ENCODE results near the gene TALDO1.
A peak's percentile ranks its signal among the peaks of the same experiment; 100 is the strongest.
"Not testable (repeated sequence)": the region's sequence is repeated elsewhere in the genome, so short reads cannot be mapped to it uniquely, and the experiment has no call there.

TALDO1 gene

DNA sequence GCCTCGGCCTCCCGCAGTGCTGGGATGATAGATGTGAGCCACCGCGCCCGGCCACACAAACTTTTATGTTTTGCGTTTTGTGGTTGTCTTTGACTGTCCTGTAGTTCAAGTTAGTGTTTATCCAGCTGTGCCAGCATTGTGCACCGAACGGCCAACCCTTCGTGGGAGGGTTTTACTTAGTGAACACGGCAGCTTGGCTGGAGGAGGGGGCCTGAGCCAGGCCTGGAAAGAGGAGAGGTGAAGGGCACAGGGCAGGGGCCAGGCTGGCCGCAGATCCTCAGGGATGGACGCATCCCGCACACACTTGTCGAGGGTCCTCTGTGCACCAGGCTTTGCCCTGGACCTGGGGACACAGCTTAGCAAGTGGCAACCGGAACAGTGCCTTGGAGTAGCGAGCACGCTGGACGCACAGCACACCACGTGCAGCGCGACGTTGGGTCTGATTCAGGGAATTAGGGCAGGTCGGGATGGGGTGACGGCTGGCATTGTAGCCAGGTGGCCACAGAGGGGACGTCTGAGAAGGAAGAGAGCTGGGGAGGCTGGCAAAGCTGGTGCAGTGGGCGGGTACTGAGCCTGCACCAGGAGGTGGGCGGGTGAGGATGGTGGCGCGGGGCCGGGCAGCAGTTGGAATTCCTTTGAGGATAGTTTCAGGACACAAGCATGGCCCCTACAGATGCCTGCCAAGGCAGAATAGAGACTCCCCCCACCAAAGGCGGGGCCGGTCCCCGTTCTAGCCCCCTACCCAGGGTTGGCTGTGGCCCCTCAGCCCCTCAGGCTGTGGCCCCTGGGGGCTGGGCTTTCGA is 27.8 kb upstream of the TALDO1 start:
- no peak for DNase-seq (ENCODE audit: low spot score)

DNA sequence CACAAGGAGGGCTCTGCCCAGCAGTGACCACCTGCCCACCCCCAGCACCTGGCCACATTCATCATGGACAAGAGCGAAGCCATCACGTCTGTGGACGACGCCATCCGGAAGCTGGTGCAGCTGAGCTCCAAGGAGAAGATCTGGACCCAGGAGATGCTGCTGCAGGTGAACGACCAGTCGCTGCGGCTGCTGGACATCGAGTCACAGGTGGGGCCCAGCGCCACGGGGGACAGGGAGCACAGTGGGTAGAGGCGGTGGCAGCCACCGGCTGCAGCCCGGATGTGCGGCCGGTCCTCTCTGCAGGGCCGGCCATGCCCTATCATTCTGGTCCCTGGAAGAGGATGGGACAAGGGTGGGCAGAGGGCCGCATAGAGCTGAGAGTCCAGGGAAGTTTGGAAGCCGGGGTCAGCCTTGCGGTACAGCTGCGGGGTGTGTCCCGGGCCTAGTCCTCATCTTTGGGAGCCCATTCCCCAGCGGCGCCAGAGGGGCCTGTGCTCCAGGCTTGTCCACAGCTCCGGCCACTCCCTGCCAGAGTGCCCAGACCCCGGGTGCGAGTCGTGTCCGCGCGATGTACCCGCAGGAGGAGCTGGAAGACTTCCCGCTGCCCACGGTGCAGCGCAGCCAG is 27.1 kb upstream of the TALDO1 start:
- no peak for DNase-seq (ENCODE audit: low spot score)

DNA sequence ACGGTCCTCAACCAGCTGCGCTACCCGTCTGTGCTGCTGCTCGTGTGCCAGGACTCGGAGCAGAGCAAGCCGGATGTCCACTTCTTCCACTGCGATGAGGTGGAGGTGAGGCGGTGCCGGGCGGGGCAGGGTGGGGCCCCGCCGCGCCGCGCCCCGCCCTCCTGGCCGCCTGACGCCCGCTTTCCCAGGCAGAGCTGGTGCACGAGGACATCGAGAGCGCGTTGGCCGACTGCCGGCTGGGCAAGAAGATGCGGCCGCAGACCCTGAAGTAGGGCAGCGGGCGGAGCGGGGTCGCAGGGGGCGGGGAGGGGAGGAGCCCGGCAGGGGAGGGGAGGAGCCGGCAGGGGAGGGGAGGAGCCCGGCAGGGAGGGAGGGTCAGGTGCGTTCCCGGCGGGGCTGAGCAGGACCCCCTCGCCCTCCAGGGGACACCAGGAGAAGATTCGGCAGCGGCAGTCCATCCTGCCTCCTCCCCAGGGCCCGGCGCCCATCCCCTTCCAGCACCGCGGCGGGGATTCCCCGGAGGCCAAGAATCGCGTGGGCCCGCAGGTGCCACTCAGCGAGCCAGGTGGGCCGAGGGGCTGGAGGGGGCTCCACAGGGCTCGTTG is 26.5 kb upstream of the TALDO1 start:
- DNase-seq (ENCODE audit: low spot score): no peak

DNA sequence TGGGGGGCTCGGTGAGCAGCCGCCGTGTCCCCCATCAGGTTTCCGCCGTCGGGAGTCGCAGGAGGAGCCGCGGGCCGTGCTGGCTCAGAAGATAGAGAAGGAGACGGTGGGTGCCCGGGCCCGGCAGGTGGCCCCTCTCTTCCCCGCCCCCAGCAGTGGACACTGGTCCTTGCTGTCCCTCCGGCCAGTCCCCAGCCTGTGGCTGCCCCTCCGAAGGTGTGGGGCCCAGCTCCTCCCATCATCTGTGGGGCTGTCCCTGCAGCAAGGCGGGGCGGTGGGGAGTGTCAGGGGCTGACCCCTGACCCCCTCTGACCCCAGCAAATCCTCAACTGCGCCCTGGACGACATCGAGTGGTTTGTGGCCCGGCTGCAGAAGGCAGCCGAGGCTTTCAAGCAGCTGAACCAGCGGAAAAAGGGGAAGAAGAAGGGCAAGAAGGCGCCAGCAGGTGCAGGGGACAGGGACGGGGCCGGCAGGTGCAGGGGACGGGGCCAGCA is 26.0 kb upstream of the TALDO1 start:
- no peak for DNase-seq (ENCODE audit: low spot score)

DNA sequence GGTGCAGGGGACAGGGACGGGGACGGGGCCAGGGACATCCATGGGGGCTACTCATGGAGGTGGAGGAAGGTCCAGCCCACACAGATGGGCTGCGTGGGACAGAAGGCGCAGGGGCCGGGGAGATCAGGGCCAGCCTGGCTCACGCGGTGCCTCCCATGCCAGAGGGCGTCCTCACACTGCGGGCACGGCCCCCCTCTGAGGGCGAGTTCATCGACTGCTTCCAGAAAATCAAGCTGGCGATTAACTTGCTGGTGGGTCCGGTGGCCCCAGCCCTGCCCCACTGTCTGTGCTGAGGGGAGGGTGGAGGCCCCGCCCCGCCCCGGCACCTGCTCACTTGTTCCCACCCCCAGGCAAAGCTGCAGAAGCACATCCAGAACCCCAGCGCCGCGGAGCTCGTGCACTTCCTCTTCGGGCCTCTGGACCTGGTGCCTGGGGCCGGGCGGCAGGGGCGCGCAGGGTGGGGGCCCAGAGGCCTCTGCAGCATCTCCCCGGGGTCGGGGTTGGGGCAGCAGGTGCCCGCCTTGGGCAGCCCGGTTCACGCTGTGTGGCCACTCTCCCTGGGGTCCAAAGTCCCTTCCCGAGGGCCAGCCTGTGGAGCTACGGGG is 25.4 kb upstream of the TALDO1 start:
- DNase-seq (ENCODE audit: low spot score): no peak

DNA sequence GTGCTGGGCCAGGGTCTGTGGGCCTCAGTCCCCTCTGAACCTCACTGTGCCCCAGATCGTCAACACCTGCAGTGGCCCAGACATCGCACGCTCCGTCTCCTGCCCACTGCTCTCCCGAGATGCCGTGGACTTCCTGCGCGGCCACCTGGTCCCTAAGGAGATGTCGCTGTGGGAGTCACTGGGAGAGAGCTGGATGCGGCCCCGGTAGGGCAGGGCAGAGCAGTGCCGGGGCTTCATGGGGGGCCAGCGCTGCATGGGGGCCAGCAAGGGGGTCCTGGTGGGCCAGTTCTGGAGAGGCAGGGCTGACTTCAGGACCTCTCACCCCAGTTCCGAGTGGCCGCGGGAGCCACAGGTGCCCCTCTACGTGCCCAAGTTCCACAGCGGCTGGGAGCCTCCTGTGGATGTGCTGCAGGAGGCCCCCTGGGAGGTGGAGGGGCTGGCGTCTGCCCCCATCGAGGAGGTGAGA is 24.9 kb upstream of the TALDO1 start:
- no peak for DNase-seq (ENCODE audit: low spot score)

DNA sequence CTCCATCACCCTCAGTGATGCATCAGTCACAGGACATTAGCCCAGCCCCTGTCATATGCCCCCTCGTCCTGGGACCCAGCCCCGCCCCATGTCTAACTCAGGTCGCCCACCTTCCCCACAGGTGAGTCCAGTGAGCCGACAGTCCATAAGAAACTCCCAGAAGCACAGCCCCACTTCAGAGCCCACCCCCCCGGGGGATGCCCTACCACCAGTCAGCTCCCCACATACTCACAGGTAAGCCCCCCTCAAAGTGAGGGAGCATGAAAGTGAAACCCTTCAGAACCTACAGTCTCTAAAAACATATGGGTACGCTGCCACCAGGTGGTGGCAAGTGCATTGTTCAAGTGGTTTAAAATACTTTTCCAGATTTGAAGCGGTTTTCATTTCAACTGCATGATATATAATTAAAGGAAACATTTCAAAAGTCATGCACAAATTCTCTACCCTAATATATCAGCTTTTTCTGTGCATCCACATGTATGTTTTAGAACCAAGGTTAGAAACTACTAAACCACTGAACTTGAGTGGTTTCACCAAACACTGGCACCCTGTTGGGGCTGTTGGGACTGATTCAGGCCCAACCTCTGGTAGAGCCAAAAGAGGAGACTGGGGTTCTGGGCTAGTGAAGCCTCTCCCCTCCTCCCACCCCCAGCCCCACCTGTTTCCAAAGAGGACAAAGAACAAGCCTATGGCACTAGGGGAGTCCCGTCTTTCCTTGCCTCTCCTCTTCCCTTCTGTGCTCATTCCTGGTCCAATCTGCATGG is 24.0 kb upstream of the TALDO1 start:
- peak; percentile 58 for DNase-seq (ENCODE audit: low spot score)

DNA sequence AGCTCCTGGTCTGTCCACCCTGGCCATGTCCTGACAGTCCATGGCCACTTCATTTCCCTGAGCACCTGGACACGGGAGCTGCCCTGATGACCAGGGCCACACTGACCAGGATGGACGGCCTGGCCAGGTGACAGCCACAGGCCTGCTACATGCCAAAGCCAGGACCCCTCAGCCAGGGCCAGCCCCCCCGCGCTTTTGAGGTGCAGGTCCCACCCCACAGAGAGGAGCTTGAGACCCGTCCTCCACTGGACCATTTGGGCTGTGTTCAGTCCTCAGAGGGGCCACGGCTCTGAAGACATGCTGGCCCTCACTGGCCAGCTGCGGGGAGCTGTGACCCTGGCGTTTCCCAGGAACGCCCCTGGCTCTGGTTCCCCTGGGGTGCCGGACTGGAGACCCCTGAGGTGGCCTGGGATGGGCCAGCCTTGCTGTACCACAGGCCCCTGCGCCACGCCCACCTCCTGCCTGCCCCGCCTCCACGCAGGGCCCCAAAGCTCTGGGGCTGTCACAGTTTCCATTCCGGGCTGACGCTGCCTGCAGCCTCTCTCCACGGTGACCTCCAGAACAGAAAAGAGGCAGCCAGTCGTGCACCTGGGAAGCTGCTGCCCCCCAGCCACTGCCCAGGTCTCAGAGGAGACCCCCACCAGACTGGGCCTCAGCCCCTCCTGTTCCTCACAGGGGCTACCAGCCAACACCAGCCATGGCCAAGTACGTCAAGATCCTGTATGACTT is 23.1 kb upstream of the TALDO1 start:
- DNase-seq (ENCODE audit: low spot score): no peak

DNA sequence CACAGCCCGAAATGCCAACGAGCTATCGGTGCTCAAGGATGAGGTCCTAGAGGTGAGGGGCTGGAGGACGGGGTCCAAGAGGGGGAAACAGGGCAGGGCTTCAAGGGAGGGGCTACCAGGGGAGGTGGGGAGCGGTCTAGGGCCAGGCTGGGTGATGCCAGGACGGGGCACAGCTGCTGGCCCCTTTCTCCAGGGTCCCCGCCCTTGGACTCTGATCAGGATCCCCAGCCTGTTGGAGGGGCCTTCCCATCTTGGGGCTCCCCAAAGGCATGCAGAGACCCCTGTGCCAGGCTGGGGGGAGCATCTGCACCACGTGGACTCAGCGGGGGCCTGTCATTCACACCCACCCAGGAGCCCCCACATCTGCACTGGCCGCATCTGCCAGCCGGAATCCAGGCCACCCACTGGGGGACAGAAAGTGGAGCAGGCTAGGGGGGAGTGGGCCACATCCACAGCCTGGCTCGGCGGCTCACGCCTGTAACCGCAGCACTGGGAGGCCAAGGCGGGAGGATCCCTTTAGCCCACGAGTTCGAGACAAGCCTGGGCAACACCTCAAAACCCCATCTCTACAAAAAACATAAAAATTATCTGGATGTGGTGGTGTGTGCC is 22.4 kb upstream of the TALDO1 start:
- DNase-seq (ENCODE audit: low spot score): no peak

DNA sequence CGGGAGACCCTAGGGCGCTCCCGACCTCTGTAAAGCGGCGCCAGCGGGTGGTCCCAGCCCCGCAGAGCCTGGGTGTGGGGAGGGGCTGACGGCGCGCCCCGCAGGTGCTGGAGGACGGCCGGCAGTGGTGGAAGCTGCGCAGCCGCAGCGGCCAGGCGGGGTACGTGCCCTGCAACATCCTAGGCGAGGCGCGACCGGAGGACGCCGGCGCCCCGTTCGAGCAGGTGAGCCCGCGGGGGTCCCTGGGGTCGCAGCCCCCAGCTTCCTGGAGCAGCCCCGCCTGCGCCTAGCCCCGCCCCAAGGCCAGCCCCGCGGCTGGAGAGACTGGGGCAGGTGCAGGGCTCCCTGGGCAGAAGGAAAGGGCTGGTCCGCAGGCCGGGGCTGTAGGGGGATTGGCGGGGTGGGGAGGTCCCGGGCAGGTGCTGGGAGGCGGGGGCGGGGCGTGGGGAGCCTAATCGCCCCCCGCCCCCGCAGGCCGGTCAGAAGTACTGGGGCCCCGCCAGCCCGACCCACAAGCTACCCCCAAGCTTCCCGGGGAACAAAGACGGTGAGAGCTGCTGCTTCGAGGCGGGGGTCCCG is 21.6 kb upstream of the TALDO1 start:
- no peak for DNase-seq (ENCODE audit: low spot score)

DNA sequence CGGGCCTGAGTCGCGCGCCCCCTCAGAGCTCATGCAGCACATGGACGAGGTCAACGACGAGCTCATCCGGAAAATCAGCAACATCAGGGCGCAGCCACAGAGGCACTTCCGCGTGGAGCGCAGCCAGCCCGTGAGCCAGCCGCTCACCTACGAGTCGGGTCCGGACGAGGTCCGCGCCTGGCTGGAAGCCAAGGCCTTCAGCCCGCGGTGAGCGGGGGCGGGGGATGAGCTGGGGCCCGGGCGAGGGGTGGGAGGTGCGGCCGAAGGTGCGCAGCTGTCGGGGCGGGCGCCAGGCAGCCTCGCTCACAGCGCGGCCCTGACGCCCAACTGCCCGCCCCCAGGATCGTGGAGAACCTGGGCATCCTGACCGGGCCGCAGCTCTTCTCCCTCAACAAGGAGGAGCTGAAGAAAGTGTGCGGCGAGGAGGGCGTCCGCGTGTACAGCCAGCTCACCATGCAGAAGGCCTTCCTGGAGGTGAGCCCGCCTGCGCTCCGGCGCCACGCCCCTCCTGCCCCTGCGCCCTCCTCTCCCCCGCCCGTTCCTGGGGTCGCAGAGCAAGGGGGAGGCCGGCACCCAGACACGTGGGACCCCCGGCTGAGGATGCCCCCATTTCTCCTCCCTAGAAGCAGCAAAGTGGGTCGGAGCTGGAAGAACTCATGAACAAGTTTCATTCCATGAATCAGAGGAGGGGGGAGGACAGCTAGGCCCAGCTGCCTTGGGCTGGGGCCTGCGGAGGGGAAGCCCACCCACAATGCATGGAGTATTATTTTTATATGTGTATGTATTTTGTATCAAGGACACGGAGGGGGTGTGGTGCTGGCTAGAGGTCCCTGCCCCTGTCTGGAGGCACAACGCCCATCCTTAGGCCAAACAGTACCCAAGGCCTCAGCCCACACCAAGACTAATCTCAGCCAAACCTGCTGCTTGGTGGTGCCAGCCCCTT is 20.7 kb upstream of the TALDO1 start:
- no peak for DNase-seq (ENCODE audit: low spot score)

DNA sequence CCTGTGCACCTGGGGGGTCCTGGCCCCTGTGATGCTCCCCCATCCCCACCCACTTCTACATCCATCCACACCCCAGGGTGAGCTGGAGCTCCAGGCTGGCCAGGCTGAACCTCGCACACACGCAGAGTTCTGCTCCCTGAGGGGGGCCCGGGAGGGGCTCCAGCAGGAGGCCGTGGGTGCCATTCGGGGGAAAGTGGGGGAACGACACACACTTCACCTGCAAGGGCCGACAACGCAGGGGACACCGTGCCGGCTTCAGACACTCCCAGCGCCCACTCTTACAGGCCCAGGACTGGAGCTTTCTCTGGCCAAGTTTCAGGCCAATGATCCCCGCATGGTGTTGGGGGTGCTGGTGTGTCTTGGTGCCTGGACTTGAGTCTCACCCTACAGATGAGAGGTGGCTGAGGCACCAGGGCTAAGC is 20.0 kb upstream of the TALDO1 start:
- DNase-seq (ENCODE audit: low spot score): no peak

DNA sequence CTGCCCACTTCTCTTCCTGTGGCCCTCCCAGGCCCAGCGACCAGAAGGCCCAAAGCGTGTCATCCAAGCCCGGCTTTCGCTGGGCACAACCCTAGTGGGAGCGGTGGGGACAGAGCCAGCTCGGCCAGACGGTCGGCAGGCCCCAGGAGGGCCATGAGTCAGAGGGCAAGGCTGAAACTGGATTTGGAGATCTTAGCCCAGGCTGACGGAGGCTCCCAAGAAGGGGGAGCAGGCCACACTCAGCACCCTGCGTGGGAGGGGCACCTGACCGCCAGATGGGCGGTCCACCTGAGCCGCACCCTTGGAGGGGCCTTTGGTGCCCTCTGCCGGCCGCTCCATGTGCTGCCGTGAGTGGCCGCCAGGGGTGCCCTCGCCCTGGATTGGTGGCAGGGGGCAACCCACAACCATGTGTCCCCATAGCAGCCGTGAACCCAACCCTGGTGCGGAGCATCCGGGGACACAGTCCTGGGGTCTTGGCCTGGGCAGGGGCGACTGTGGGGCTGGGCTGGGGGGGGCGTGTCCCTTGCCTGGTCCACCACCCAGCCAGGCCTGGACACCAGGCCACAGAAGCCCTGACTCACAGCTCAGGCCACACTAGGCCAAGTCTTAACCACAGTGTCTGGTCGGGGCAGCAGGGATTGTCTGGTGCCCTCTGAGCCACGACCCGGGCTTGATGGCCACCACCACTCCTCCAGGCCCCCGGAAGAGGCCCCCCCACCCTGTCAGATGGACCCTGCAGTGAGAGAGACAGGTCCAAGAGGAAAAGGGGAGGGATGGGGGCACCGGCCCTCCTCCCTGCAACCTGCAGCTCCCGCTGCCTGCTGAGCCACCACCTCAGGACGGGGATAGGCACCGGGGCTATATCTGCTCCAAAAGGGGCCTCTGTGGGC is 19.2 kb upstream of the TALDO1 start:
- DNase-seq (ENCODE audit: low spot score): no peak

DNA sequence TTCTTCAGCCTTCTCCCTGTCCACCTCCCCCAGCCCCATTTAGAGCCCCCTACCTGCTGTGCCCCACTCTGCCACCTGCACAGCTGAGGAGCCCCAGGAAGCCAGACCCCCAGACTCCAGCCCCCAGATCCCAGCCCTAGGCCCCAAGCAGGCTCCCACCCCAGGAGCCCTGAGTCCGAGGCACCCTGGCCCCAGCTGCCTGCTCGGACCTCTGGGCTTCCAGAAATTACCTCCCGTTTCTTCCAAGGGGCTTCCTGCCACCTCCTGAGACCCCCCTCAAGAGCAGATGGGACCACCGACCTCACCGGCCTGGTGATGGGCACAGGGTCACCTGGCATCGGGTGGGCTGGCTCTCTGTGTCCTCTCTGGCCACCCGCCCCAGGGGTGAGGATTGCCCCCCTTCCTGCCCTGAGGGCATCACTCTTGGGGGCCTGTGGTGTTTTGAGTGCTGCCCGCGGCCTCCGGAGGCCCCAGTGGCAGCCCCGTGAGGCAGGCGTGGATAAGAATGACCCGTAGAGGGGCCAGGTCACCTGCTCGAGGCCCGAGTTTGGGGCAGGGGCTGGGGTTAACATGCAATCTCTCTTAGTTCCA is 18.3 kb upstream of the TALDO1 start:
- no peak for DNase-seq (ENCODE audit: low spot score)

DNA sequence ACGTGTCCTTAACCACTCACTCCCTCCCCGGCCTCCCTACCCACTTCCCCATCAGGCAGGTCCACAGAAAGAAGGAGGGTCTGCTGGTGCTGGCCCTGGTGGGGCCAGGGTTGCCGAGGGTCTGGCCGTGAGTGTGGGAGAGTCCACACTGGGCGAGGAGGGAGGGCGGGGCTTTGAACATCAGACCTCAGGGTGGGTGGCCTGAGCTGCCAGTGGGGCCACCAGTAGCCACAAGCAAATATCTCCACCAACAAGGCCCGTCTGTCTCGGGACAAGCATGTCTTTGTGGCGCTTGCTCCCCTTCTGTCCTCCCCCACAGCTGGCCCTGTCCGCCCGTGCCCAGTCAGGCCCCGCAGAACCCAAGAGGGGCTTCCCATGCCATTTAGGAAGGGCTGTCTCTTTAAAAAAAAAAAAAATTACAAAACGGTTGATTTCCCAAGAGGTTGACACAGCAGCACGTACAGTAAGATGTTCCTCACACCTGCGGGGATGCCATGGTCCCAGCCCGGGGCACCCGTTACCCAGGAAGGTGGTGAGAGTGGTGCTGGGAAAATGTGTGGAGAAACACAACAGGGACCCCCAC is 17.7 kb upstream of the TALDO1 start:
- DNase-seq (ENCODE audit: low spot score): no peak

DNA sequence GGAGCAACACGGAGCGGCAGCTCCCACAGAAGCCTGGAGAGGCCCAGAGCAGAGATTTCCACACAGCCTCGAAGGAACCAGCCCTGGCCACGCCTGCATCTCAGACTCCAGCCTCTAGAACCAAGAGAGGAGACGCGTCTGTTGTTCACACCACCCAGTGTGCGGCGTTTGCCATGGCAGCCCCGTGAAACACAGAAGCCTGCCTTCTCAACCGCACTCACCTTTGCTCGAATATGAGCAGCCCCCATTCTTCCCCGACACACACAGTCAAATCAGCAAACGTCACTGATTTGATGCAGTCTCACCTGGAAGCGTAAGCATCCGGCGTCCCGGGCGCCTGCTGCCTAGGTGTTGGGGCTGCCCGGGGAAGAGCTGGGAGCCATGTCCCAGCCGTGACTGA is 14.2 kb upstream of the TALDO1 start:
- no peak for DNase-seq (ENCODE audit: low spot score)

DNA sequence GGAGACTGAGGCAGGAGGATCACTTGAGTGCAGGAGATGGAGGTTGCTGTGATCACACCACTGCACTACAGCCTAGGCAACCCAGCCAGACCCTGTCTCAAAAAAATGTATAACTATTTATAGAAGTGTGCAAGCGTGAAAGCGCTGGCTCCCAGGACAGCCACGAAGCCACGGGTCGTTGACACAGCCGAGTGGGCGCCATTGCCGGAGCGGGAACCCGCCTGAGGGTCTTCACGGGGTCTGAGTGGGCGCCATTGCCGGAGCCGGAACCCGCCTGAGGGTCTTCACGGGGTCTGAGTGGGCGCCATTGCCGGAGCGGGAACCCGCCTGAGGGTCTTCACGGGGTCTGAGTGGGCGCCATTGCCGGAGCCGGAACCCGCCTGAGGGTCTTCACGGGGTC is 12.7 kb upstream of the TALDO1 start:
- DNase-seq (ENCODE audit: low spot score): not testable (repeated sequence)
